ENCODE results near the gene TSPAN18.

TSPAN18 gene

GRCh38 chr11:44750551-44751465 lies 24.0 kb downstream of the TSPAN18 start:
- H4K20me1 ChIP-seq (ENCODE audit: insufficient read depth, low read length), result no peaks in the 10 kb centered on the region
- no peak overlapping the region for H3K4me2 ChIP-seq (ENCODE audit: low read length)
- H3K79me2 ChIP-seq (ENCODE audit: insufficient read depth, low read length), result no peaks in the 10 kb centered on the region
- no peak overlapping the region for H3K27ac ChIP-seq (ENCODE audit: low read depth, low read length, poor library complexity, severe bottlenecking)
- H2AFZ ChIP-seq (ENCODE audit: low read length), result no peak overlapping the region
- no peak for TF ChIP-seq EZH2 (IDR thresholded peaks at IDR 0.05; ENCODE audit: borderline replicate concordance, low read length)
- no peak for TF ChIP-seq CTCF (IDR thresholded peaks at IDR 0.05; ENCODE audit: low read length)
- H3K27me3 ChIP-seq (ENCODE audit: insufficient read depth, low read length), result no peaks in the 10 kb centered on the region; the same call in 1 of the 2 replicates
- H3K4me3 ChIP-seq (ENCODE audit: low read depth, low read length, poor library complexity, severe bottlenecking), result no peak overlapping the region
- H3F3A ChIP-seq (ENCODE audit: insufficient read depth, low read length), result no peaks in the 10 kb centered on the region
- H3K36me3 ChIP-seq (ENCODE audit: insufficient read depth, low read length), result no peaks in the 10 kb centered on the region
- H3K4me1 ChIP-seq (ENCODE audit: insufficient read depth, low read length, severe bottlenecking), result no peaks in the 10 kb centered on the region
- no peaks in the 10 kb centered on the region for H3K9me3 ChIP-seq (ENCODE audit: low read length)
- no peak overlapping the region for H3K9ac ChIP-seq (ENCODE audit: low read length)
- H3K9me2 ChIP-seq (ENCODE audit: low read depth, low read length), result no peaks in the 10 kb centered on the region

- no peaks in the 10 kb centered on the region for H4K20me1 ChIP-seq (ENCODE audit: insufficient read depth, low read length)
- H3K9me3 ChIP-seq (ENCODE audit: low read length), result no peaks in the 10 kb centered on the region
- no peaks in the 10 kb centered on the region for H3K36me3 ChIP-seq (ENCODE audit: insufficient read depth, low read length)
- H2AFZ ChIP-seq (ENCODE audit: low read length), result no peak overlapping the region
- H3K4me3 ChIP-seq (ENCODE audit: low read depth, low read length, poor library complexity, severe bottlenecking), result no peak overlapping the region
- H3K4me1 ChIP-seq (ENCODE audit: insufficient read depth, low read length, severe bottlenecking), result no peaks in the 10 kb centered on the region
- H3K27me3 ChIP-seq (ENCODE audit: insufficient read depth, low read length), result no peaks in the 10 kb centered on the region; the same call in 1 of the 2 replicates
- H3K4me2 ChIP-seq (ENCODE audit: low read length), result no peak overlapping the region
- no peaks in the 10 kb centered on the region for H3K79me2 ChIP-seq (ENCODE audit: insufficient read depth, low read length)
- no peaks in the 10 kb centered on the region for H3F3A ChIP-seq (ENCODE audit: insufficient read depth, low read length)
- H3K9ac ChIP-seq (ENCODE audit: low read length), result no peak overlapping the region
- TF ChIP-seq CTCF (IDR thresholded peaks at IDR 0.05; ENCODE audit: low read length) (no peak), EZH2 (IDR thresholded peaks at IDR 0.05; ENCODE audit: borderline replicate concordance, low read length) (no peak)
- H3K9me2 ChIP-seq (ENCODE audit: low read depth, low read length), result no peaks in the 10 kb centered on the region
- H3K27ac ChIP-seq (ENCODE audit: low read depth, low read length, poor library complexity, severe bottlenecking), result no peak overlapping the region
Observed at GRCh38 chr11:44752300-44752699, 25.5 kb downstream of the TSPAN18 start.

- TF ChIP-seq CTCF (IDR thresholded peaks at IDR 0.05; ENCODE audit: low read length), result no peak
- TF ChIP-seq EZH2 (IDR thresholded peaks at IDR 0.05; ENCODE audit: borderline replicate concordance, low read length), result no peak
- Histone ChIP-seq H3K9ac (ENCODE audit: low read length) (no peak overlapping the region), H3K36me3 (ENCODE audit: insufficient read depth, low read length) (no peaks in the 10 kb centered on the region), H2AFZ (ENCODE audit: low read length) (no peak overlapping the region), H3K4me2 (ENCODE audit: low read length) (no peak overlapping the region), H3K27ac (ENCODE audit: low read depth, low read length, poor library complexity, severe bottlenecking) (no peak overlapping the region), H3K4me1 (ENCODE audit: insufficient read depth, low read length, severe bottlenecking) (no peaks in the 10 kb centered on the region), H3K4me3 (ENCODE audit: low read depth, low read length, poor library complexity, severe bottlenecking) (no peak overlapping the region), H3K27me3 (ENCODE audit: insufficient read depth, low read length) (no peaks in the 10 kb centered on the region; the same call in 1 of the 2 replicates), H3K79me2 (ENCODE audit: insufficient read depth, low read length) (no peaks in the 10 kb centered on the region), H3F3A (ENCODE audit: insufficient read depth, low read length) (no peaks in the 10 kb centered on the region), H3K9me2 (ENCODE audit: low read depth, low read length) (no peaks in the 10 kb centered on the region), H4K20me1 (ENCODE audit: insufficient read depth, low read length) (no peaks in the 10 kb centered on the region), H3K9me3 (ENCODE audit: low read length) (no peaks in the 10 kb centered on the region)
Observed at GRCh38 chr11:44752713-44753112, 26.0 kb downstream of the TSPAN18 start.

All from OCI-LY1 (cell line).